SK-N-SH treated with all-trans-retinoic acid at 6 μM for 48 hours (cell line): Measurements from ENCODE around the gene AK1.

Experiments used
- ATAC-seq: fragments of 200-7000 bp; cut with Tn5 transposase; 3 replicates; pipeline ENCODE4 v1.9.1; 2020; ENCODE audit warnings: mild to moderate bottlenecking, moderate library complexity
- ARNTL ChIP-seq: fragments of 450-650 bp; formaldehyde crosslinking; IDR thresholded peaks from 2 replicates; pipeline ENCODE4 v1.5.0; 2020; ENCODE audit warnings: low read depth, mild to moderate bottlenecking, moderate library complexity, borderline replicate concordance
- ESRRG ChIP-seq: fragments of 250-450 bp; sonication (Bioruptor Pico); IDR thresholded peaks from 2 replicates; pipeline ENCODE4 v1.6.1; 2021; ENCODE audit warnings: mild to moderate bottlenecking
- GLIS3 ChIP-seq: fragments of 250-450 bp; sonication (Bioruptor Pico); IDR thresholded peaks from 2 replicates; pipeline ENCODE4 v1.5.0; 2020; ENCODE audit warnings: mild to moderate bottlenecking, moderate library complexity
- ISL1 ChIP-seq: fragments of 250-450 bp; sonication (Bioruptor Pico); IDR thresholded peaks from 2 replicates; pipeline ENCODE4 v2.1.2; 2022; ENCODE audit warnings: mild to moderate bottlenecking, moderate library complexity
- OSR1 ChIP-seq: fragments of 250-450 bp; sonication (Bioruptor Pico); IDR thresholded peaks from 2 replicates; pipeline ENCODE4 v1.8.0; 2022; ENCODE audit warnings: moderate library complexity, mild to moderate bottlenecking, inconsistent platforms
- POU6F1 ChIP-seq: fragments of 250-450 bp; sonication (Bioruptor Pico); IDR thresholded peaks from 2 replicates; pipeline ENCODE4 v1.8.0; 2021; ENCODE audit warnings: low read depth, mild to moderate bottlenecking, moderate library complexity, borderline replicate concordance
- PPARA ChIP-seq: fragments of 250-450 bp; sonication (Bioruptor Pico); IDR thresholded peaks from 2 replicates; pipeline ENCODE4 v1.5.0; 2020; ENCODE audit warnings: mild to moderate bottlenecking, borderline replicate concordance
- RARB ChIP-seq: fragments of 250-450 bp; sonication (Bioruptor Pico); IDR thresholded peaks from 2 replicates; pipeline ENCODE4 v1.8.0; 2021; ENCODE audit warnings: mild to moderate bottlenecking, moderate library complexity
- TCF4 ChIP-seq: fragments of 250-450 bp; sonication (Bioruptor Pico); IDR thresholded peaks from 2 replicates; pipeline ENCODE4 v1.8.0; 2021; ENCODE audit warnings: mild to moderate bottlenecking, moderate library complexity, borderline replicate concordance
- TSHZ2 ChIP-seq: fragments of 250-450 bp; sonication (Bioruptor Pico); IDR thresholded peaks from 2 replicates; pipeline ENCODE4 v1.5.0; 2020; ENCODE audit warnings: mild to moderate bottlenecking, moderate library complexity
- ZC3H10 ChIP-seq: fragments of 250-450 bp; sonication (Bioruptor Pico); IDR thresholded peaks from 2 replicates; pipeline ENCODE4 v1.5.1; 2021; ENCODE audit warnings: mild to moderate bottlenecking, moderate library complexity
- ZFP3 ChIP-seq: fragments of 250-450 bp; sonication (Bioruptor Pico); IDR thresholded peaks from 2 replicates; pipeline ENCODE4 v1.5.0; 2020; ENCODE audit warnings: mild to moderate bottlenecking, moderate library complexity
- ZFP30 ChIP-seq: fragments of 450-650 bp; formaldehyde crosslinking; IDR thresholded peaks from 2 replicates; pipeline ENCODE4 v1.5.0; 2022; ENCODE audit warnings: mild to moderate bottlenecking, moderate library complexity
- ZNF565 ChIP-seq: fragments of 450-650 bp; formaldehyde crosslinking; conservative IDR thresholded peaks from 2 replicates; pipeline ENCODE4 v1.5.0; 2020; ENCODE audit warnings: low read depth, mild to moderate bottlenecking, moderate library complexity
- ZNF70 ChIP-seq: fragments of 450-650 bp; formaldehyde crosslinking; IDR thresholded peaks from 2 replicates; pipeline ENCODE4 v1.5.0; 2020; ENCODE audit warnings: mild to moderate bottlenecking, moderate library complexity
- ZNF8 ChIP-seq: fragments of 450-650 bp; formaldehyde crosslinking; IDR thresholded peaks from 2 replicates; pipeline ENCODE4 v1.5.0; 2020; ENCODE audit warnings: mild to moderate bottlenecking, moderate library complexity

The AK1 gene

DNA sequence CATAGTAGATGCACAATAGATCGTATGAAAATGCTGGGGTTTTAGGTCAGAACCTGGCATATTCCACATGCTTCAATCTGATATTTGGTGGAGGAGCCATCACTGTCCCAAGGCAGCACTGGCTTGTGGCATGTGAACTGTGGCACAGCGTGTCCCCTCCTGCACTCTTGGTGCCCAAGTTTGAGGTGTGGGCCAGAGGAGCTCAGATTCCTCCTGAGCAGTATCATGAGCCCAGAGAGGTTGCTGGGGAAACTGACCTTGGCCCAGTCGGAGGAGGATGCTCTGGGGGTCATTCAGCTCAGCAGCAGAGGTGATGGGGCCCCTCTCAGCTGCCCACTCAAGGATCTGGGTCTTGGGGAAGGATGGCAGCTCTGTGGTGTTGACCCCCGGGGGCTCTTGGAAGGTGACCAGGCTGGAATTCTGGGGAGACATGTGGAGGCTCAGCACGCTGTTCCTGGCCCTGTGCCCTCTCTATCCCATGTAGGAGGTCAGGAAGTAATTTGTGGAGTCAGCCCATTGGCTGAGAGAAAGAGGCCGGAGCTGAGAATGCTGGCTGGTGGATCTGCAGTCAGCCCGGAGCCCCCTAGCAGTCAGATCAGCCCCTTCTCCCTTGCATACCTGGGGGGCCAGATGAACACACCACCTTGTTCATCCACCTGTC, 51.1 kb downstream of the AK1 start:
- ATAC-seq: no peak; the same call in 2 of the 3 replicates
- TF ChIP-seq ZNF70 (CRISPR knock-in tag) (no peak), POU6F1 (CRISPR knock-in tag) (no peak), ISL1 (CRISPR knock-in tag) (no peak), ZNF8 (CRISPR knock-in tag) (no peak), TCF4 (CRISPR knock-in tag) (no peak), TSHZ2 (CRISPR knock-in tag) (no peak)

GRCh38 chr9:127825319-127826051, 52.0 kb downstream of the AK1 start:
- TF ChIP-seq ESRRG (CRISPR knock-in tag): no peak
- TF ChIP-seq RARB (CRISPR knock-in tag): no peak
- no peak for TF ChIP-seq ZFP30
- no peak for TF ChIP-seq ZNF565
- TF ChIP-seq ARNTL (CRISPR knock-in tag): no peak
- no peak for TF ChIP-seq OSR1 (CRISPR knock-in tag)
- no peak for TF ChIP-seq GLIS3 (CRISPR knock-in tag)
- TF ChIP-seq ZC3H10 (CRISPR knock-in tag): no peak
- no peak for TF ChIP-seq ZFP3
- no peak for TF ChIP-seq TSHZ2 (CRISPR knock-in tag)
- TF ChIP-seq PPARA: no peak
- TF ChIP-seq POU6F1 (CRISPR knock-in tag): no peak
- ATAC-seq: peak; percentile 26; the same call in 2 of the 3 replicates

DNA sequence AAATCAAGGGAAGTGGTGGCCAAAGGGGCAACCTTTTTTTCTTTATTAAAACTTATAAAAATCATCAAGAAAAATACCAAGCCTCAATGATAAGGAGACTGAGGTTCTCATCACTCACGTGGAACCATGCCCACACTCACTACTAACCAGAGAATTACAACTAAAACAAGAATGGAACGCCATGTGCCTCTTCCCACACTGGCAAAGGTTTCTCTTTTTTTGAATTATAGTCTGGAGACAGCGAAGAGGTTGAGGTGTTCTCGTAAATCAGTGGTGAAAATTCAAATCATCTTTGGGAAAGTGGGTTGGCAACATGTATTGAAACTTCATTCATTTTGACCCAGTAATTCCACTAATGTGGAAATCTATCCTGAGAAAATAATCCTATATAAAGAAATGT, 55.4 kb downstream of the AK1 start:
- no peak for ATAC-seq
- TF ChIP-seq PPARA (no peak), TSHZ2 (CRISPR knock-in tag) (no peak), ZFP30 (no peak), ISL1 (CRISPR knock-in tag) (no peak)
